HUDEP-2 (cell line): ENCODE measurements around the gene TTC23L.
"Not testable (repeated sequence)": the region's sequence is repeated elsewhere in the genome, so short reads cannot be mapped to it uniquely, and the experiment has no call there.

Source experiments
- DNase-seq, 76 experiments: peaks; one replicate each; lab custom pipeline; 2025; ENCODE audit not compliant: unreplicated experiment in 76 of 76; lab: John Stamatoyannopoulos, UW

The TTC23L gene

GRCh38 chr5:34915856-34916192, 76.9 kb downstream of the TTC23L start:
- DNase-seq = peak in 1 of 76 experiments; percentile 47

- peak in 1 of 76 experiments; percentile 14 for DNase-seq
Measured at GRCh38 chr5:34916518-34916917, 77.6 kb downstream of the TTC23L start.

DNA sequence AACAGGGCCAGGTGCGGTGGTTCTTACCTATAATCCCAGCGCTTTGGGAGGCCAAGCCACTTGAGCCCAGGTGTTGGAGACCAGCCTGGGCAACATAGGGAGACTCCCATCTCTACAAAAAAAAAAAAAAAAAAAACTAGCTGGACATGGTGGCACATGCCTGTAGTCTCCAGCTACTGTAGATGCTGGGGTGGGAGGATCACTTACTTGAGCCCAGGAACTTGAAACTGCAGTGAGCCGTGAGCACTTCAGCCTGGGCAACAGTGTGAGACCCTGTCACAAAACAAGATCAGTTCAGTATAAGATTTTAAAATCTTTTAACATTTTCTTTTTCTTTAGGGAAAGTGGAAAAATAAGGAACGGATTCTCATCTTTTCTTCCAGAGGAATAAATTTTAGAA, 79.1 kb downstream of the TTC23L start:
- DNase-seq = peak in 5 of 76 experiments; percentile 5 to 25 (median 23)

DNA sequence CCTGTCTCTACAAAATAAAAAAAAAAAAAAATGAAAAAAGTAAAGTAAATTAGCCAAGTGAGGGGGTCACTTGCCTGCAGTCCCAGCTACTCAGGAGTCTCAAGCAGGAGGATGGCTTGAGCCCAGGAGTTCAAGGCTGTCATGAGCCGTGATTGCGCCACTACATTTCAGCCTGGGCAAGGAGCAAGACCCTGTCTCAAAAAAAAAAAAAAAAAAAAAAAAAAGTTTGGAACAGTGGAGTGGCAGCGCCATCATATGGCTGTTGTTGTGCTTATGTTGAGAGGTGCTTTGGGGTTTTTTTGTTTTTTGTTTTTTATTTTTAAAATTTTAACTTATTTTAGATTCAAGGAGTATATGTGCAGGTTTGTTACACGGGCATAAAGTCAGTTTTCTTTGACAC, 80.1 kb downstream of the TTC23L start:
- DNase-seq = no peak

GRCh38 chr5:34923256-34923655, 84.3 kb downstream of the TTC23L start:
- not testable (repeated sequence) for DNase-seq

DNA sequence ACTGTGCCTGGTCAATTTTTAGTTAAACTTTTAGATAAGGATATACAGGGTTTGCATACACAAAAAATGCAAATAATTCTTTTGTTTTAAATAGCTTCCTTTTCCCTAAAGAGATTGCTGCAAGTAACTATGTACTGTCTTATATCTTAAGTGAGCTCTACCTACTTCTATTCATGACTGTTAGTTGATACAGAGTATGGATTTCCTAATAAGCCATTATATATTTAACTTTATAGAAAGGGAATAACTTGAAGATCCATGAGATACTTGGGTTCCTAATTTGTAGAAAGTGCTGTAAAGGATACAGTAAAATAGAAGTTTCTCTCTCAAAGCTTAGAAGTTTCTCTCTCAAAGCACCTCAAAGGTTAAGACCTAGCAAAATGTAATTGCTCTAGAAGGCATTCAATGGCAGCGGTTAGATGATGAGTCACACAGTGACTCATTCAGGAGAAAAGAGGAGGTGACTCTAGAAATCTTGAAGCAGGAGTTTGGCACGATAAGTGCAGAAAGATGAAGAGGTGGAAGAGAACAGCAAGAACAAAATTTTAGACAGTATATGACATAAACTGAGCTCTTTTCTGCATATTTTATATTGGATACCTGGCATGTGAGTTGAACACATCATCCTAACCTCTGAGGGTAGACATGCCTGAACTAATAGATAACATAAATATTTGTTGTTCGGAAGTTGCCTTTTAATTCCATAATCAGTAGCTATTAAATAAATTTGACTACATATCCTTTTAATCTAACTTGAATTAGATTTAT, 84.9 kb downstream of the TTC23L start:
- peak in 47 of 76 experiments; percentile 0 to 80 (median 55) for DNase-seq

- no peak for DNase-seq
Measured at GRCh38 chr5:34924462-34924765, 85.5 kb downstream of the TTC23L start.

GRCh38 chr5:34926318-34926888, 87.4 kb downstream of the TTC23L start:
- DNase-seq = no peak

- DNase-seq = no peak
Measured at GRCh38 chr5:34927785-34928184, 88.8 kb downstream of the TTC23L start.

GRCh38 chr5:34928267-34928666, 89.3 kb downstream of the TTC23L start:
- DNase-seq = no peak

GRCh38 chr5:34929134-34929719, 90.3 kb downstream of the TTC23L start, which contains the start of gene DNAJC21:
Gene DNAJC21 (plus strand): TSS chr5:34929559. CDS start chr5:34929820, 261 bp downstream.
- DNase-seq = peak; percentile 18 to 99 (median 94)

DNA sequence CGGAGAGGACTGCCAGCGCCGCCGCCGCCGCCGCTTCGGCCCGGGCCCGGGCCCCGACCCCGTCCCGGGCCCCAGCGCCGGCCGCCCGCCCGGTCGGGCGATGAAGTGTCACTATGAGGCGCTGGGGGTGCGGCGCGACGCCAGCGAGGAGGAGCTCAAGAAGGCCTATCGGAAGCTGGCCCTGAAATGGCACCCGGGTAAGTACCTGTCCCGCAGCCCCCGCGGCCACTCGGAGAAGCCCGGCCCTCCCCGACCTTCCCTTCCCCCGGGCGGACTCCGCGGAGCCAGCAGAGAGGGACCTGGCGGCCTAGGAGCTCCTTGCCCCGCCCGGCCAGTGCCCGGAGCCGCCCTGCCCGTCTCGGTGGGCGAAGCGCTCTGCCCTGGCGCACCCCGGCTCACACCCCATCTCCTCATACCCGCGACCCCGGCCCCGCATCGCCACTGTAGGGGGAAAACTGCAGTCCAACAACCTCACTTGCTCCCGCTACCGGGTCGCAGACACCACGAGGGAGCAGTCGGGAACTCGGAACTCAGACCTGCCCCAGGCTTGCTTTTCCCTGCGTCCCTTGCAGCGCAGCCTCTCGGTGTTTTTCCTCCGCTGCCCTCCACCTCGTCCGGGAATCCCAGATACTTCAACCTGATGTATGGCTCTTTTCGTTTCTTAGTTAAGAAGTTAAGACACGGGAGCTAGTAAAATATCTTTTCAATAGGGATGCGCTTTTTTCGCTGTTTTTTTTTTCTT, 90.9 kb downstream of the TTC23L start:
- DNase-seq = peak in 75 of 76 experiments; percentile 11 to 85 (median 69)

DNA sequence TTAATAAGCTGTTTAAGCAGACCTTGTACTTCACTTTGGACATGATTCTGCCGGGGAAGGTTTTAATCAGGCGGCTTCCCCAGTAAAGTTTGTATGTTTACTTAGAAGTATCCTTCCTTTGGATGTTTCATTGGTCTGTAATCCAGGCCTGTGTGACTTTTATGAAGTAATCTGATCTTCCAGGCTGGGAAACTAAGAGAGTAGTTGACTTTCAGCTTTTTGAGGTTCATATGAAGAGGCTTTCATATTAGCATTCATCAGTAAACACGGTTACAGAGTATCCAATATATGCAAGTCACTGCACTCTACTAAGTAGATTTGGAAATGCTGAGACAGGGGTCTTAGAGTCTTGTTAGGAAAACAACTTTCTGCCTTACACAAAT, 91.5 kb downstream of the TTC23L start:
- DNase-seq = peak in 1 of 76 experiments; percentile 24

DNA sequence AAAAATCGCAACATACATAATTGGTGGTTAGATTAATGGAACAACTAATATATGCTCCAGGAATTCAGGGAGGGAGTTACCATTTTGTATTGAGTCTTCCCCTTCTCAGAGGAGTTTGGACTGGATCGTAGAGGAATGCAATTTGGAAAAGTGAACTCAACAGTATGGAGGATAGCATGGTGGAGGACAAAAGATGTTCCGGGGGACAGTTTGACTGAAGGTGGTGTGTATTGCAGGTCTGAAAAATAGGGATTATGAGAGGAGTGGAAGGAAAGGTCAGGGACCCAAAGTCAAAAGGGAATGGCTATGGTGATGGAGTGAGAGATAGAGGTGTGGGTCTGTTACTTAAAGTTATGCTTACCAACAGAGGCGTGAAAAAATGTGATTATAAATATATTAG, 91.9 kb downstream of the TTC23L start:
- DNase-seq = no peak

DNA sequence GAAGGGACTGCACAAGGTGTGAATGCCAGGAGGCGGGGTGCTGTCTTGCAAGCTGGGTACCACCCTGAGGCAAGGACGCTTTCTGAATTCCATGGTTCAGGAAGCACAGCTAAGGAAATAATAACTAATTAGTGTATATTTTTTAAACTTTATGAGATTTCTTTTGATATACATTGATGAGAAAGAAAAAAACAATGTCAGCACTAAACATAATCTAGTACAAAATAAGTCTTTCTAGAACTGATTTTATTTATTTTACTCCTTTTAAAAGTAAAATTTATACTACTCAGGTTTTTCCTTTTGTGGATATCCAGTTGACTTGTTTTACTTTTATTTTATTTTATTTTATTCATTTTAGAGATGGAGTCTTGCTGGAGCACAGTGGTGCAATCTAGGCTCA, 94.0 kb downstream of the TTC23L start:
- DNase-seq = no peak

GRCh38 chr5:34941936-34942335, 103.0 kb downstream of the TTC23L start:
- no peak for DNase-seq

DNA sequence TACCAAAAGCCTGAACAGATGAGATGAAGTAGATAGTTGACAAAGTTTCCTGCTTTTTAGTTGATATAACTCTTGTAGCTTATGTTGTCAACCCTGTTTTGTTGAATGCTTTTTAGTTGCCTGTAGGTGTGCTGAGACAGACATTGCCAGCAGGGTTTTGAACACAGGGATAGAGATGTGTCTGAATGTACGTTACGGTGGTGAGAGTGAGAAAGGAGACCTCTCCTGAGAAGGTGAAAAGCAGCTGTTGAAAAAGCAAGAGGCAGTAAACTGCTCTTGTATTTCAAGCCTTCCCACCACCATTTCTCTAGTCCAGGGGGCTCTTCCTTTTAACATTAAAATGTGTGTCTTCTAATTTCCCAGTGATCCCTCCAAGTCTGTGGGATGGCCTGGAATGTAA, 105.1 kb downstream of the TTC23L start:
- no peak for DNase-seq

DNA sequence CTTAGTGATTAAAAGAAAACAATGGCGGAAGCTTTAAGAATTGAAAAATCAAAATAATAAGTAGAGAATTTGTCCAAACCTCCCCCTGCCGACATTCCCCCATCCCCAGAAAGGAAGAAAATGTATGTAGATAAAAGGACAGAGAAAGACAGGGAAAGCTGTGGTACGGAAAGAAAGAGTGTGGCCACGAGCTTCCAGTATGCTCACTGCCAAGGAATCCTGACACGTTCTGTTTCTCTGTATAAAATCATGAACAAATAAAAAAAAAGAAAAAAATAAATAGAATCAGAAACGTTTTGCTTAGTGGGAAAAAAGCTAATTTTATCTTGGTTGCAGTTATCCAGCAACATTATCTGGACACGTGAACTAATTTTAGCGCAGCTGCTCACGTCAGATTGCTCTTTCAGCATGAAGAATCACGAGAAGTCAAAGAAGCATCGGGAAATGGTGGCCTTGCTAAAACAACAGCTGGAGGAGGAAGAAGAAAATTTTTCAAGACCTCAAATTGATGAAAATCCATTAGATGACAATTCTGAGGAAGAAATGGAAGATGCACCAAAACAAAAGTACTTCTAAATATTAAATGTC, 105.6 kb downstream of the TTC23L start:
- DNase-seq = no peak
